ENCODE results near the gene MXD3.
"Not testable (repeated sequence)": the region's sequence is repeated elsewhere in the genome, so short reads cannot be mapped to it uniquely, and the experiment has no call there.

The MXD3 gene, protein sequence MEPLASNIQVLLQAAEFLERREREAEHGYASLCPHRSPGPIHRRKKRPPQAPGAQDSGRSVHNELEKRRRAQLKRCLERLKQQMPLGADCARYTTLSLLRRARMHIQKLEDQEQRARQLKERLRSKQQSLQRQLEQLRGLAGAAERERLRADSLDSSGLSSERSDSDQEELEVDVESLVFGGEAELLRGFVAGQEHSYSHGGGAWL
- total RNA-seq: 2.7 to 17.7 (median 5.1) reads per million in 9 experiments

DNA sequence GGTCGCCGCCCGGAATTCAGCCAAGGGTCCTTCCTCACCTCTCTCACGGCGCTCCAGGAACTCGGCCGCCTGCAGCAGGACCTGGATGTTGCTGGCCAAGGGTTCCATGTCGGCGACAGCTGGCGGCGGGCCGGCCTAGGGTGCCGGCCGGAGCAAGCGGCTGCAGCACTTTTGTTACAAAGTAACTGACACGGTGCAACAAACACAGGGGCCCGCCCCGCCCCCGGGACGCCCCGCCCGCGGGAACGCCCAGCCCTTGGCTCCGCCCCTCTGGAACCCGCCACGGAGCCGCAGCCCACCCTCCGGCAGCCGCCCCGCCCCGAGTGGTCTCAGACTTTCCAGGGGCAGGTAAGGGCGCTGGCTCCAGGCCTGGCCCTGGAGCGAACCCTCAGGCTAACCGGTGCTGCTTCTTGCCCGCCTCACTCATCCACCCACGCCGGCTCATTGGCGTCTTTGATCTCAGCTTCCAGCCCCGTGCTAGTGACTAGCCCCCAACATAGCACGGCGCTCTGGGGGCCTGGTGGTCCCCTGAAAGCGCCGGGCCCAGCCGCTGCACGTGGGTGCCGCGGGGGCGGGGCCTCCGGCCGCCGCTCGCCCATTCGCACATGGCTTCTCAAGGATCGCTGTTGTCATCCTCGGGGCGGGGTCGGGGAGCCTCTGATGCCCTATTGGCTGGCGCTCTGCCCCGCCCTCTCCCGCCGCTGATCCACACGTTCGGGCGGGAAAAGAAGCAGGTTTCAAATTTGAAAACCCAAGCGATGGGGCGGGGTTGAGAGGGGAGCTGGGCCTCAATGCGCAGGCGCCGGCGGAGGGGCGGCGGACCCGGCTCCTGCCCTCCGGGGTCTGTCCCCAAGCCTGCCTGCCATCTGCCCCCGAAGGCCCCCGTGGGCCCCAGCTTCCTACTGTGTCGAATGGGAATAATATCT is at the start of gene MXD3:
Gene MXD3, minus strand, starts transcription at position 176 of the 926 bp plus-strand sequence. Its CDS starts 68 bp downstream, at position 108.
- Mint-ChIP-seq H3K36me3 (ENCODE audit: insufficient read depth) (peaks cover 17% of the 10 kb centered on the region), H3K4me3 (peak within 1 kb of the TSS; percentile 82 to 83), H3K27ac (peak within 1 kb of the TSS; percentile 46 to 65), H3K27me3 (no peaks in the 10 kb centered on the region), H3K9me3 (no peaks in the 10 kb centered on the region), H3K4me1 (ENCODE audit: low read depth in 2 of 2) (peaks cover 28 to 32% of the 10 kb centered on the region in 2 donors)
- ATAC-seq (replicated peaks) (peak; percentile 89), DNase-seq (peak; percentile 87 to 94 (median 92))

DNA sequence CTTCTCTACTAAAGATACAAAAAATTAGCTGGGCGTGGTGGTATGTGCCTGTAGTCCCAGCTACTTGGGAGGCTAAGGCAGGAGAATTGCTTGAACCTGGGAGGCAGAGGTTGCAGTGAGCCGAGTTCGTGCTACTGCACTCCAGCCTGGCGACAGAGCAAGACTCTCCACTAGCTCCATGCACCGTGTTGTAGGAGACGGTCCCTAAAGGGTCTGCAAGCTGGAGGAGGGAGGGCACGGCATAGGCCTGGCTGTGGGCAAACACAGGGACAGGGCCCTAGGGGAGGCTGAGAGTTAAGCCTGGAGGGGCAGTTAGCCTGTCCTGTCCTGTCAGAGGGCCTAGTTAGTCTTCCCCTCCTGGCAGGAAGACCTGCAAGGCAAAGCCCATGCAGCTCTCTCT is 49.0 kb upstream of the MXD3 start:
- ATAC-seq (replicated peaks); H3K27me3 Mint-ChIP-seq; H3K9me3 Mint-ChIP-seq; DNase-seq: not testable (repeated sequence)
- peaks cover 65% of the 10 kb centered on the region in 2 donors for H3K4me1 Mint-ChIP-seq (ENCODE audit: low read depth in 2 of 2)
- peak overlapping the region; percentile 31 for H3K4me3 Mint-ChIP-seq
- peaks cover 32% of the 10 kb centered on the region for H3K36me3 Mint-ChIP-seq (ENCODE audit: insufficient read depth)
- H3K27ac Mint-ChIP-seq: peak overlapping the region in 1 of 2 donors; percentile 92

DNA sequence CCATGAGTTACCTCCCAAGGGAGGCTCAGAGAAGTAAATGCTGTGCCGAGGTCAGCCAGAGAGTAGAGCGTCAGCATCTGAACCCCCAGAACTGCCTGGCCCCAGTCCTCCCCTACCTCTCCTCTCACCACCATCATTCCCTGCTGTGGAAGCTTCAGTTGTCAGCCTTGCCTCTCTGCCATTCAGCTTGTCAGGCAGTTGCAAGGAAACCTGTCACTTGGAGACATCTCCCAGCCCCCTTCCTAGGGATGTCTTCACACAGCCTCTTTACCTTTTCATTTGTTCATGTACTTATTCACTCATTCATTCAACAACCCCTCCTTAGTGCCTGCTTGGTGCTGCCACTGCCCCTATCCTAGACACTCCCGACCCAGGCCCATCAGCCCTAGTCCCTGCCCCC is 48.2 kb upstream of the MXD3 start:
- Mint-ChIP-seq H3K4me1 (ENCODE audit: low read depth in 2 of 2) (peaks cover 68 to 71% of the 10 kb centered on the region in 2 donors), H3K27ac (peak overlapping the region; percentile 92 to 98), H3K9me3 (no peaks in the 10 kb centered on the region), H3K27me3 (no peaks in the 10 kb centered on the region), H3K4me3 (peak overlapping the region; percentile 87 to 96), H3K36me3 (ENCODE audit: insufficient read depth) (peaks cover 32% of the 10 kb centered on the region)
- ATAC-seq (replicated peaks) (no peak), DNase-seq (no peak)

- Mint-ChIP-seq H3K9me3 (no peaks in the 10 kb centered on the region), H3K27me3 (no peaks in the 10 kb centered on the region), H3K4me1 (ENCODE audit: low read depth in 2 of 2) (peaks cover 70 to 71% of the 10 kb centered on the region in 2 donors), H3K36me3 (ENCODE audit: insufficient read depth) (peaks cover 31% of the 10 kb centered on the region), H3K4me3 (peak overlapping the region; percentile 87 to 96), H3K27ac (peak overlapping the region; percentile 92 to 98)
- ATAC-seq (replicated peaks): no peak
- DNase-seq: no peak
Observed at GRCh38 chr5:177359451-177359851, 47.8 kb upstream of the MXD3 start.

DNA sequence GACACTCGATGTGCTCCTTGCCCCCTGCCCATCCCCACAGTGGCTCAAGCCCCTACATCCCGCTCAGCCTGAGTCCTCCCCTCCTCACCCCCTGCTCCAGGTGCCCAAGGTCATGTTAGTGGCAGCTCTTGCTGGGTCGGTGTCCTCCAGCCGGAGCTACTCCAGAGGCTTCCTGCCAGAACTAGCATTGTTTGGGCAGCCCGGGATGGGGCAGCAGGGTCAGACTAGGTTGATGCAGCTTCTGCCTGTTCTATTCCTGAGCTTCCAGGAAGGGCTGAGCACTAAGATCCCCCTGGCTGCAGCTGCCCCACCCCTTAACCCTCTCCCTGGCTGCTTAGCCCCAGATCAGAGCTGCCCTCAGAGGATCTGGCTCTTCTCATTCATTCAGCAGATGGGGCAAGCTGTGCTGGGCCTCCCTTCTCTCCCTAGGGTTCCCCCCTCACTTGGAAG is 46.7 kb upstream of the MXD3 start:
- ATAC-seq (replicated peaks) (no peak), DNase-seq (no peak)
- Mint-ChIP-seq H3K4me3 (peak overlapping the region; percentile 87 to 96), H3K36me3 (ENCODE audit: insufficient read depth) (peaks cover 29% of the 10 kb centered on the region), H3K27me3 (no peaks in the 10 kb centered on the region), H3K27ac (peak overlapping the region; percentile 92 to 98), H3K4me1 (ENCODE audit: low read depth in 2 of 2) (peaks cover 65 to 69% of the 10 kb centered on the region in 2 donors), H3K9me3 (no peaks in the 10 kb centered on the region)

DNA sequence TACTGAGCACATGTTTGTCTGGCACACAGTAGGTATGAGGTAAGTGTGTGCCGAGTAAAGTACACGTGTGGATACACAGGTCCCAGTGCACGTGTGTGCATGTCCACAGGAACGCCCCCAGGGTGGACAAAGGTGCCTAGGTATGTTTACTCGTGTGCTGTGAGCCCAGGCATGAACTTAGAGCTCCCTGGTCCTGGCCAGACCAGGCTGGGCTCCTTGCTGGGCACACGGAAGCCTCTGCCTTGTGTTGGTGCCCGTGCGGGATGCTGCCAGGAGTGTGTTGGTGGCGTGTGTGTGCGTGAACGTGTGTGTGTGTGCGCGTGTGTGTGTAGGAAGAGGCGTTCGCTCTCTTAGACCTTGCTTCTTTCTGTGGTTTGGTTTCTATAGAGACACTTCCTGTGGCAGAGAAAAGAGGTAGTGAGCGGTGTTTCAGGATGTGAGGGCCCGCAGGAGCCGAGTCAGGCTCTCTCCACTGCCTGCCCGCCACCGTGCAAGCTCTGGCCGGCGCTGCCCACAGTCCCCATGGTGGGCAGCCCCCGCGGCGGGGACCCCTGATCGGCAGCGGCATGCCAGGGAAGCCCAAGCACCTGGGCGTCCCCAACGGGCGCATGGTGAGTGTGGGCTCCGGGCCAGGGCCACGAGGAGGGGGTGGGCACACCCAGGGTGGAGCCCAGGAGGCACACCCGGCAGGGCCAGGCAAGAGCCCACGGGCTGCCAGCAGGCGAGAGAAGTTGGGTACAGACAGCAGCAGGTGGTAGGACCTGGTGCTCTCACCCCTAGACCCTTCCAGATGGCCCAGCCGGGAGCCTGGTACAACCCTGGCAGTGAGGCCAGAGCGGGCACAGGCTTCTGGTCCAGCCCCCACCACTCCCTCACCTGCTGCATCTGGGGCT is 46.0 kb upstream of the MXD3 start, which contains the start of gene RGS14:
Gene RGS14, plus strand, starts transcription at position 466 of the 893 bp plus-strand sequence. Its CDS starts 101 bp downstream, at position 567.
- peak; percentile 58 to 61 (median 58) for DNase-seq

DNA sequence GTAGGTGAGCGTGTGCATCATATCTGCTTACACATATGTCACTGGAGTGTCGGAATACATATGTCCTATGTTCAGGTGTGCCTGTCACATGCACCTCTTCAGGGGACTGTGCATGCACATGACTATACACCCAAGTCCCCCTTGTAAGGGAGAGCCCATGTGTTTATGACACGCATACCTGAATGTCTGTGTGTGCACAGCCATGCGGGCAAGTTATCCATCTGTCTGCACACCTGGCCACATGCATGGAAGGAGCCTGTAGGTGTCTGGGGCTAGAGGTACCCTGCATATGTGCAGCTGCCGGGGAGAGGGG is 45.4 kb upstream of the MXD3 start:
- H3K27me3 Mint-ChIP-seq: no peaks in the 10 kb centered on the region
- no peak for DNase-seq
- peaks cover 39% of the 10 kb centered on the region for H3K36me3 Mint-ChIP-seq (ENCODE audit: insufficient read depth)
- no peaks in the 10 kb centered on the region for H3K9me3 Mint-ChIP-seq
- H3K27ac Mint-ChIP-seq: peak overlapping the region; percentile 92 to 98
- peaks cover 56 to 60% of the 10 kb centered on the region in 2 donors for H3K4me1 Mint-ChIP-seq (ENCODE audit: low read depth in 2 of 2)
- H3K4me3 Mint-ChIP-seq: peak overlapping the region; percentile 87 to 96
- no peak for ATAC-seq (replicated peaks)

More for the DNA sequence above, 46.0 kb upstream of the MXD3 start, which contains the start of gene RGS14:
- peak within 1 kb of the TSS; percentile 92 to 98 for H3K27ac Mint-ChIP-seq
- no peaks in the 10 kb centered on the region for H3K9me3 Mint-ChIP-seq
- peak; percentile 95 for ATAC-seq (replicated peaks)
- peak within 1 kb of the TSS; percentile 87 to 96 for H3K4me3 Mint-ChIP-seq
- peaks cover 61 to 65% of the 10 kb centered on the region in 2 donors for H3K4me1 Mint-ChIP-seq (ENCODE audit: low read depth in 2 of 2)
- no peaks in the 10 kb centered on the region for H3K27me3 Mint-ChIP-seq
- H3K36me3 Mint-ChIP-seq (ENCODE audit: insufficient read depth): peaks cover 35% of the 10 kb centered on the region

DNA sequence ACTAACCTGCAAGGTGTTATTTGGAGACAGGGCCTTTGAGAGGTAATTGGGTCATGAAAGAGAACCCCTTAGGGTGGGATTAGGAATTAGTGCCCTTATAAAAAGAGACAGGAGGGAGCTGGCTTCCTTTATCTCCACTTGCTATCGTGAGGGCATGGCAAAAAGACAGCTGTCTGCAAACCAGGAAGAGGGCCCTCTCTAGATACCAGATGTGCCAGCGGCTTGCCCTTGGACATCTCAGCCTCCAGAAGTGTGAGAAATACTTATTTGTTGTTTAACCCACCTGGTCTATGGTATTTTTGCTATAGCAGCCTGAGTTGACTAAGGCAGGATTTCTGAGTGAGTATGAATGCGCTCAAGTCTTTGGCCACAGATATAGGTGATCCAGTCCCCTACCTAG is 45.0 kb upstream of the MXD3 start:
- no peak for ATAC-seq (replicated peaks)
- H3K4me1 Mint-ChIP-seq (ENCODE audit: low read depth in 2 of 2): peaks cover 56 to 60% of the 10 kb centered on the region in 2 donors

DNA sequence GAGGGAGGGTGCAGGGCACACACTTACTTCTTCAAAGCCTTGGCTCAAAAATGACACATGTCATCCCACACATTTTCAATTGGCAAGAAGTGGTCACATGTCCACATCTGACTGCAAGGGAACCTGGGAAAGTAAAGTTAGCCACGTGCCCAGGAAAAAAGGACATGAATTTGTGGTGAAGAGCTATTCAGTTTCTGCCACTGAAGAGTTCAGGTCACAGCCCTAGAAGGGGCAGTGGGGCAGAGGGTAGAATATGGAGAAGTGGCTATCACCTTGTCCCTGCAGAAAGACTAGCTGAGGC is 44.1 kb upstream of the MXD3 start:
- Mint-ChIP-seq H3K4me3 (peak overlapping the region in 1 of 2 donors; percentile 96), H3K9me3 (no peaks in the 10 kb centered on the region), H3K4me1 (ENCODE audit: low read depth in 2 of 2) (peaks cover 58 to 62% of the 10 kb centered on the region in 2 donors), H3K27ac (peak overlapping the region; percentile 35 to 38), H3K27me3 (no peaks in the 10 kb centered on the region), H3K36me3 (ENCODE audit: insufficient read depth) (peaks cover 46% of the 10 kb centered on the region)
- DNase-seq (no peak), ATAC-seq (replicated peaks) (no peak)

More for the DNA sequence above, 45.0 kb upstream of the MXD3 start:
- no peak for DNase-seq
- Mint-ChIP-seq H3K27me3 (no peaks in the 10 kb centered on the region), H3K4me3 (peak overlapping the region; percentile 87 to 96), H3K27ac (peak overlapping the region; percentile 92 to 98), H3K9me3 (no peaks in the 10 kb centered on the region), H3K36me3 (ENCODE audit: insufficient read depth) (peaks cover 42% of the 10 kb centered on the region)

GRCh38 chr5:177355162-177355867 is 43.6 kb upstream of the MXD3 start:
- peaks cover 47% of the 10 kb centered on the region for H3K36me3 Mint-ChIP-seq (ENCODE audit: insufficient read depth)
- no peaks in the 10 kb centered on the region for H3K9me3 Mint-ChIP-seq
- H3K4me3 Mint-ChIP-seq: no peak overlapping the region
- H3K4me1 Mint-ChIP-seq (ENCODE audit: low read depth in 2 of 2): peaks cover 60 to 65% of the 10 kb centered on the region in 2 donors
- H3K27me3 Mint-ChIP-seq: no peaks in the 10 kb centered on the region
- ATAC-seq (replicated peaks): no peak
- peak overlapping the region in 1 of 2 donors; percentile 38 for H3K27ac Mint-ChIP-seq
- no peak for DNase-seq

- Mint-ChIP-seq H3K36me3 (ENCODE audit: insufficient read depth) (peaks cover 52% of the 10 kb centered on the region), H3K4me1 (ENCODE audit: low read depth in 2 of 2) (peaks cover 60 to 62% of the 10 kb centered on the region in 2 donors), H3K9me3 (no peaks in the 10 kb centered on the region), H3K27ac (peak overlapping the region in 1 of 2 donors; percentile 12), H3K27me3 (no peaks in the 10 kb centered on the region), H3K4me3 (no peak overlapping the region)
- DNase-seq (no peak), ATAC-seq (replicated peaks) (no peak)
Observed at GRCh38 chr5:177354711-177355110, 43.0 kb upstream of the MXD3 start.

- no peak overlapping the region for H3K4me3 Mint-ChIP-seq
- DNase-seq: no peak
- no peak overlapping the region for H3K27ac Mint-ChIP-seq
Observed at GRCh38 chr5:177354256-177354655, 42.6 kb upstream of the MXD3 start.

More at GRCh38 chr5:177354256-177354655, 42.6 kb upstream of the MXD3 start:
- Mint-ChIP-seq H3K4me1 (ENCODE audit: low read depth in 2 of 2) (peaks cover 61 to 62% of the 10 kb centered on the region in 2 donors), H3K9me3 (no peaks in the 10 kb centered on the region), H3K36me3 (ENCODE audit: insufficient read depth) (peaks cover 50% of the 10 kb centered on the region), H3K27me3 (no peaks in the 10 kb centered on the region)
- ATAC-seq (replicated peaks): no peak

Measured in effector memory CD8-positive, alpha-beta T cell (primary cell).